HCT116 (cell line): ENCODE measurements around the gene EFCAB7. TPM values are rescaled to one million over a fixed set of nuclear protein-coding genes. Genes with fewer than 3 reads are reported as not detected.

Source experiments
- ATAC-seq: fragments of 200-7000 bp; cut with Tn5 transposase; 2 replicates; pipeline ENCODE4 v1.9.1; 2020; ENCODE audit warnings: mild to moderate bottlenecking, moderate library complexity
- BruUV-seq: library from RNA; stranded (reverse); fragments of 400-500 nt; replicated peaks from 2 replicates; lab custom pipeline; 2021; lab: Mats Ljungman, UMichigan
- CTCF ChIA-PET: fragments of 300-600 bp; sonication (Branson Sonifier 250); formaldehyde crosslinking; loops from one replicate; lab custom pipeline; 2021; ENCODE audit warnings: antibody characterized with exemption; lab: Charles Lee
- POLR2A ChIA-PET: fragments of 300-600, 350-600 bp; sonication (Branson Sonifier 250); formaldehyde crosslinking; loops from one replicate; lab custom pipeline; 2021; ENCODE audit warnings: antibody characterized with exemption; lab: Charles Lee
- RAD21 ChIA-PET, 2 experiments: fragments of 300-600 bp; sonication (Branson Sonifier 250); formaldehyde crosslinking; loops; one replicate each; lab custom pipeline; 2023; ENCODE audit warnings: low total read pairs in 2 of 2; ENCODE audit not compliant: uncharacterized antibody in 2 of 2, unreplicated experiment in 2 of 2, low non-redundant PET in 1 of 2; lab: Charles Lee
- DNase-seq: peaks from one replicate; pipeline ENCODE4 v3.0.0-alpha.2; 2010; ENCODE audit warnings: low read depth, low spot score
- H2AFZ ChIP-seq: fragments of 200-600 bp; shearing (Covaris generic), sonication (generic); 2 replicates; pipeline ENCODE4 v1.6.1; 2017; ENCODE audit warnings: low read depth, mixed run types, mixed read lengths, antibody characterized with exemption, low read length; ENCODE audit not compliant: poor library complexity, severe bottlenecking
- H3K27ac ChIP-seq: 2 replicates; pipeline ENCODE4 v1.5.1; 2012; ENCODE audit warnings: low read depth, low read length
- H3K27me3 ChIP-seq: fragments of 200-600 bp; sonication (generic); 2 replicates; pipeline ENCODE4 v1.6.1; 2016; ENCODE audit warnings: mixed run types, low read length, mixed read lengths; ENCODE audit not compliant: insufficient read depth
- H3K36me3 ChIP-seq, 2 experiments: fragments of 200-500 bp in 1 of 2; fragments of 200-600 bp in 1 of 2; sonication (Bioruptor generic) in 1 of 2; sonication (generic) in 1 of 2; 2 replicates each; pipeline versions ENCODE4 v1.5.1 to v1.6.1; 2014 to 2016; ENCODE audit warnings: low read length in 2 of 2, inconsistent platforms in 1 of 2, mixed read lengths in 1 of 2, mixed run types in 1 of 2; ENCODE audit not compliant: insufficient read depth in 2 of 2, control insufficient read depth in 1 of 2
- H3K4me1 ChIP-seq, 2 experiments: fragments of 200-600 bp in 1 of 2; sonication (generic) in 1 of 2; 2 replicates each; pipeline versions ENCODE4 v1.5.1 to v1.6.1; 2012 to 2017; ENCODE audit warnings: low read length in 2 of 2, inconsistent platforms in 1 of 2, mild to moderate bottlenecking in 1 of 2, mixed read lengths in 1 of 2, mixed run types in 1 of 2, moderate library complexity in 1 of 2; ENCODE audit not compliant: insufficient read depth in 2 of 2, control insufficient read depth in 1 of 2
- H3K4me2 ChIP-seq: fragments of 200-600 bp; sonication (generic); 2 replicates; pipeline ENCODE4 v1.6.1; 2017; ENCODE audit warnings: mixed run types, low read length, mixed read lengths
- H3K4me3 ChIP-seq, 2 experiments: fragments of 200-600 bp in 1 of 2; sonication (generic) in 1 of 2; replicated peaks in 1 of 2; 2 replicates each; pipeline ENCODE4 v1.5.1; 2011 to 2016; ENCODE audit warnings: low read length in 2 of 2, control low read depth in 1 of 2, low read depth in 1 of 2, mild to moderate bottlenecking in 1 of 2, mixed read lengths in 1 of 2, mixed run types in 1 of 2
- H3K79me2 ChIP-seq: fragments of 200-600 bp; sonication (generic); 2 replicates; pipeline ENCODE4 v1.6.1; 2017; ENCODE audit warnings: mild to moderate bottlenecking, mixed run types, low read length, moderate library complexity, mixed read lengths; ENCODE audit not compliant: insufficient read depth
- H3K9ac ChIP-seq: fragments of 200-600 bp; sonication (generic); 2 replicates; pipeline ENCODE4 v1.6.1; 2016; ENCODE audit warnings: low read length, mixed read lengths
- H3K9me2 ChIP-seq: fragments of 200-600 bp; sonication (generic), shearing (Covaris generic); 2 replicates; pipeline ENCODE4 v1.6.1; 2017; ENCODE audit warnings: mixed run types, mild to moderate bottlenecking, moderate library complexity; ENCODE audit not compliant: insufficient read depth
- H3K9me3 ChIP-seq, 2 experiments: fragments of 200-500 bp in 1 of 2; fragments of 200-600 bp in 1 of 2; sonication (Bioruptor generic) in 1 of 2; sonication (generic) in 1 of 2; 2 replicates each; pipeline ENCODE4 v1.6.1; 2014 to 2017; ENCODE audit warnings: low read length in 2 of 2, mixed read lengths in 2 of 2, inconsistent platforms in 1 of 2, low read depth in 1 of 2, mild to moderate bottlenecking in 1 of 2, mixed run types in 1 of 2, moderate library complexity in 1 of 2; ENCODE audit not compliant: control insufficient read depth in 1 of 2, insufficient read depth in 1 of 2
- H4K20me1 ChIP-seq: fragments of 200-600 bp; sonication (generic), shearing (Covaris generic); 2 replicates; pipeline ENCODE4 v1.6.1; 2017; ENCODE audit warnings: mixed run types, mild to moderate bottlenecking, moderate library complexity; ENCODE audit not compliant: insufficient read depth
- ATF3 ChIP-seq: IDR thresholded peaks from 2 replicates; pipeline ENCODE4 v1.6.1; 2012
- CBX3 ChIP-seq: IDR thresholded peaks from 2 replicates; pipeline ENCODE4 v1.6.1; 2012; ENCODE audit warnings: low read depth
- CTCF ChIP-seq, 3 experiments: fragments of 200-600 bp in 1 of 3; sonication (generic) in 1 of 3; IDR thresholded peaks in 2 of 3; conservative IDR thresholded peaks in 1 of 3; 2 replicates each; pipeline ENCODE4 v1.5.1; 2012 to 2017; ENCODE audit warnings: low read depth in 2 of 3, low read length in 2 of 3, antibody characterized with exemption in 1 of 3, borderline replicate concordance in 1 of 3, control low read depth in 1 of 3, mild to moderate bottlenecking in 1 of 3, mixed read lengths in 1 of 3, mixed run types in 1 of 3, moderate library complexity in 1 of 3; ENCODE audit not compliant: insufficient read depth in 1 of 3
- EGR1 ChIP-seq: IDR thresholded peaks from 2 replicates; pipeline ENCODE4 v1.6.1; 2012; ENCODE audit warnings: low read depth
- ELF1 ChIP-seq: IDR thresholded peaks from 2 replicates; pipeline ENCODE4 v1.6.1; 2012; ENCODE audit warnings: low read depth, borderline replicate concordance
- EZH2phosphoT487 ChIP-seq: fragments of 200-600 bp; IDR thresholded peaks from 2 replicates; pipeline ENCODE4 v1.6.1; 2018; ENCODE audit warnings: antibody characterized with exemption, borderline replicate concordance
- FOSL1 ChIP-seq: IDR thresholded peaks from 2 replicates; pipeline ENCODE4 v1.6.1; 2012; ENCODE audit warnings: low read depth
- JUND ChIP-seq: IDR thresholded peaks from 2 replicates; pipeline ENCODE4 v1.6.1; 2012
- MAX ChIP-seq: IDR thresholded peaks from 2 replicates; pipeline ENCODE4 v1.6.1; 2012
- POLR2A ChIP-seq: IDR thresholded peaks from 2 replicates; pipeline ENCODE4 v1.7.0; 2011; ENCODE audit warnings: borderline replicate concordance; ENCODE audit not compliant: insufficient read depth, insufficient read length; ENCODE audit errors: extremely low read depth
- SRF ChIP-seq: IDR thresholded peaks from 2 replicates; pipeline ENCODE4 v1.6.1; 2012; ENCODE audit warnings: low read depth
- TCF7L2 ChIP-seq: IDR thresholded peaks from 2 replicates; pipeline ENCODE4 v1.7.0; 2011; ENCODE audit warnings: borderline replicate concordance, inconsistent platforms; ENCODE audit not compliant: insufficient read depth, insufficient read length; ENCODE audit errors: extremely low read depth
- ZNF274 ChIP-seq: fragments of 200-500 bp; sonication (Bioruptor generic); IDR thresholded peaks from 2 replicates; pipeline ENCODE4 v1.6.1; 2014; ENCODE audit warnings: mild to moderate bottlenecking, low read depth, low read length, inconsistent platforms
- intact Hi-C: fragments of 100-400 bp; cut with micrococcal nuclease; formaldehyde crosslinking; loops from 2 replicates; pipeline ENCODE4 v1.10.0; 2022
- total RNA-seq: library from RNA; stranded (reverse); gene quantifications from one replicate; pipeline ENCODE4 v1.2.1, GENCODE V29; 2021; ENCODE audit not compliant: unreplicated experiment
- TF ChIP-seq, protein P1 (sequence below): IDR thresholded peaks from 2 replicates; pipeline ENCODE4 v1.6.1; 2011; ENCODE audit warnings: mild to moderate bottlenecking, low read length, moderate library complexity; ENCODE audit not compliant: insufficient replicate concordance; ENCODE audit errors: extremely low read depth

Gene EFCAB7
- total RNA-seq, 1 experiment from 2014 or later: 6.0 TPM

- CTCF ChIA-PET: no interaction called here
- intact Hi-C loops: loop anchor here (5.0 kb wide), 1 partner anchor 578 kb away; no protein-coding TSS in a partner anchor
These were observed 36.0 kb downstream of the EFCAB7 start for GRCh38 chr1:63559357-63559756.

DNA sequence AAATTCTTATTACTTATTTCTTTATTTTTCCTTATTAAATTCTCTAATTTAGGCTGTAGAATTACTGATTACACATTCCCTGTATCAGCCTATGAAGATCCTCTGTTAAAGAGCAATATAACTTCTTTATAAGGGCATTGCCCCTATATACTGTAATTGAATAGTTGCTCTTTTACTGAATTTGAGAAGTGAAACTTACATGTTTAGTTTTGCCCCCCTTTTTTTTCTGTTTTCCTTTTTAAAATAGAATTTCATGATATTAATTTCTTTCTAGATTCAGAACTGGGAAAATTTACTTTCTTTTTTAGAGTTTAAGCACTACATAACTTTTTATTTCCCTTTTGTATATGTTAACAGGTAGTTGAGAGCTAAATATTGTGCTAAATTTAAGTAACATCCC lies 40.4 kb downstream of the EFCAB7 start:
- no peaks in the 10 kb centered on the region for H3K79me2 ChIP-seq
- no peak overlapping the region for H3K27ac ChIP-seq
- no peaks in the 10 kb centered on the region for H3K9me3 ChIP-seq
- no peaks in the 10 kb centered on the region for H3K9me2 ChIP-seq
- no peak overlapping the region for H2AFZ ChIP-seq
- BruUV-seq: no TSS peak
- RAD21 ChIA-PET: no interaction called here
- no peaks in the 10 kb centered on the region for H3K4me1 ChIP-seq
- POLR2A ChIA-PET: no interaction called here
- H3K27me3 ChIP-seq: no peaks in the 10 kb centered on the region
- CTCF ChIA-PET: no interaction called here
- TF ChIP-seq POLR2A: no peak
- no peak for TF ChIP-seq ATF3
- TF ChIP-seq CBX3: no peak
- TF ChIP-seq ELF1: no peak
- TF ChIP-seq ZNF274: no peak
- TF ChIP-seq FOSL1: no peak
- TF ChIP-seq TCF7L2: no peak
- TF ChIP-seq CTCF (IDR thresholded peaks at IDR 0.05 in 2 of 3, conservative IDR thresholded peaks at IDR 0.05 in 1 of 3; ENCODE audit: borderline replicate concordance in 1 of 3, insufficient read depth in 1 of 3, low read depth in 2 of 3, low read length in 2 of 3): no peak
- TF ChIP-seq SRF: no peak
- TF ChIP-seq JUND: no peak
- TF ChIP-seq EZH2phosphoT487: no peak
- TF ChIP-seq EGR1: no peak
- no peak overlapping the region for H3K4me3 ChIP-seq
- H3K36me3 ChIP-seq: no peaks in the 10 kb centered on the region
- H3K9ac ChIP-seq: no peak overlapping the region
- no peaks in the 10 kb centered on the region; the same call in 1 of the 2 replicates for H4K20me1 ChIP-seq
- no peak for ATAC-seq
- no peak for DNase-seq
- no peak overlapping the region for H3K4me2 ChIP-seq
- intact Hi-C loops: no loop called here

More at GRCh38 chr1:63559357-63559756, 36.0 kb downstream of the EFCAB7 start:
- Histone ChIP-seq H3K9me3 (no peaks in the 10 kb centered on the region), H4K20me1 (no peaks in the 10 kb centered on the region; the same call in 1 of the 2 replicates), H3K4me2 (no peak overlapping the region), H3K9ac (no peak overlapping the region), H3K27me3 (no peaks in the 10 kb centered on the region), H3K79me2 (no peaks in the 10 kb centered on the region), H2AFZ (no peak overlapping the region), H3K4me1 (no peaks in the 10 kb centered on the region), H3K4me3 (no peak overlapping the region), H3K27ac (no peak overlapping the region), H3K36me3 (no peaks in the 10 kb centered on the region), H3K9me2 (no peaks in the 10 kb centered on the region)
- ChIA-PET RAD21 (no interaction called here), POLR2A (no interaction called here)
- DNase-seq (no peak), ATAC-seq (no peak)
- TF ChIP-seq, protein P1, sequence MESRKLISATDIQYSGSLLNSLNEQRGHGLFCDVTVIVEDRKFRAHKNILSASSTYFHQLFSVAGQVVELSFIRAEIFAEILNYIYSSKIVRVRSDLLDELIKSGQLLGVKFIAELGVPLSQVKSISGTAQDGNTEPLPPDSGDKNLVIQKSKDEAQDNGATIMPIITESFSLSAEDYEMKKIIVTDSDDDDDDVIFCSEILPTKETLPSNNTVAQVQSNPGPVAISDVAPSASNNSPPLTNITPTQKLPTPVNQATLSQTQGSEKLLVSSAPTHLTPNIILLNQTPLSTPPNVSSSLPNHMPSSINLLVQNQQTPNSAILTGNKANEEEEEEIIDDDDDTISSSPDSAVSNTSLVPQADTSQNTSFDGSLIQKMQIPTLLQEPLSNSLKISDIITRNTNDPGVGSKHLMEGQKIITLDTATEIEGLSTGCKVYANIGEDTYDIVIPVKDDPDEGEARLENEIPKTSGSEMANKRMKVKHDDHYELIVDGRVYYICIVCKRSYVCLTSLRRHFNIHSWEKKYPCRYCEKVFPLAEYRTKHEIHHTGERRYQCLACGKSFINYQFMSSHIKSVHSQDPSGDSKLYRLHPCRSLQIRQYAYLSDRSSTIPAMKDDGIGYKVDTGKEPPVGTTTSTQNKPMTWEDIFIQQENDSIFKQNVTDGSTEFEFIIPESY: no peak
- TF ChIP-seq POLR2A (no peak), FOSL1 (no peak), EZH2phosphoT487 (no peak), TCF7L2 (no peak), CBX3 (no peak), JUND (no peak), MAX (no peak)
- BruUV-seq: no TSS peak
